ENCODE measurements around the gene ERFE. TPM values are rescaled to one million over a fixed set of nuclear protein-coding genes. Genes with fewer than 3 reads are reported as not detected.

Gene ERFE
- total and polyA plus RNA-seq, 2 donors: 0.53 to 0.79 TPM

- Histone ChIP-seq H3K4me1 (ENCODE audit: insufficient read depth) (no peaks in the 10 kb centered on the region), H3K27ac (ENCODE audit: low read depth) (no peak overlapping the region), H3K36me3 (ENCODE audit: insufficient read depth) (no peaks in the 10 kb centered on the region), H3K4me3 (ENCODE audit: low read depth, low read length) (no peak overlapping the region)
- no peak for DNase-seq (ENCODE audit: extremely low spot score)
- 66% methylated on average over 23 of the region's 23 CpGs for WGBS
Measured at GRCh38 chr2:238160206-238161129, 1.7 kb downstream of the ERFE start.

- Histone ChIP-seq H3K4me1 (ENCODE audit: insufficient read depth) (no peaks in the 10 kb centered on the region), H3K4me3 (ENCODE audit: low read depth, low read length) (no peak overlapping the region), H3K36me3 (ENCODE audit: insufficient read depth) (no peaks in the 10 kb centered on the region), H3K27ac (ENCODE audit: low read depth) (no peak overlapping the region)
- WGBS: 94% methylated on average over 21 of the region's 21 CpGs
- DNase-seq (ENCODE audit: extremely low spot score): no peak
Measured at GRCh38 chr2:238161291-238162051, 2.7 kb downstream of the ERFE start.

DNA sequence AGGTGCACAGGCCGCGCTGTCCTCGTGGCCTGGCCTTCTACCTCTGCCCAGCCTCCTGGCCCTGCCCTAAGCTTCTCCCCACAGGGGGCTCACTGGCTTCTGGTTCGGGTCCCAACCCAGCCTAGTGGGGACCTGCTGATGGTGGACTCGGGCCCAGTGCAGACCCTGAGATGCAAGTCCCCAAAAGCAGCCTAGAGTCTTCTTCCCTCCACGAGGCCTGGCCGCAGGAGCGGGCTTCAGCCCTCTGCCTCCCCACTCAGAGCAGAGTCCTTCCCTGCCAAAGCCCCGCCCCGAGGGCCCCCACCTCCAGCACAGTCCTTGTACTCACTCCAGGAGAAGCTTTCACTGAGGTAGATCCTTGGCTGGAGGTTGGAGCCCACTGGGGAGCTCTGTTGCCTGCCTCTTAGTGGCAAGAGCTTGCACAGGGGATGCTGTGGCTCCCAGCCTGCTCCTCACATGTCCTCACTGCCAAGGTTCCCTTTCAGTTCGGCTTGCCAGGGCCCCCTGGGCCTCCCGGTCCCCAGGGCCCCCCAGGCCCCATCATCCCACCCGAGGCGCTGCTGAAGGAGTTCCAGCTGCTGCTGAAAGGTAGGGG, 3.6 kb downstream of the ERFE start:
- 82% methylated on average over 14 of the region's 14 CpGs for WGBS
- Histone ChIP-seq H3K36me3 (ENCODE audit: insufficient read depth) (no peaks in the 10 kb centered on the region), H3K27ac (ENCODE audit: low read depth) (no peak overlapping the region), H3K4me3 (ENCODE audit: low read depth, low read length) (no peak overlapping the region), H3K4me1 (ENCODE audit: insufficient read depth) (no peaks in the 10 kb centered on the region)
- DNase-seq (ENCODE audit: extremely low spot score): no peak

DNA sequence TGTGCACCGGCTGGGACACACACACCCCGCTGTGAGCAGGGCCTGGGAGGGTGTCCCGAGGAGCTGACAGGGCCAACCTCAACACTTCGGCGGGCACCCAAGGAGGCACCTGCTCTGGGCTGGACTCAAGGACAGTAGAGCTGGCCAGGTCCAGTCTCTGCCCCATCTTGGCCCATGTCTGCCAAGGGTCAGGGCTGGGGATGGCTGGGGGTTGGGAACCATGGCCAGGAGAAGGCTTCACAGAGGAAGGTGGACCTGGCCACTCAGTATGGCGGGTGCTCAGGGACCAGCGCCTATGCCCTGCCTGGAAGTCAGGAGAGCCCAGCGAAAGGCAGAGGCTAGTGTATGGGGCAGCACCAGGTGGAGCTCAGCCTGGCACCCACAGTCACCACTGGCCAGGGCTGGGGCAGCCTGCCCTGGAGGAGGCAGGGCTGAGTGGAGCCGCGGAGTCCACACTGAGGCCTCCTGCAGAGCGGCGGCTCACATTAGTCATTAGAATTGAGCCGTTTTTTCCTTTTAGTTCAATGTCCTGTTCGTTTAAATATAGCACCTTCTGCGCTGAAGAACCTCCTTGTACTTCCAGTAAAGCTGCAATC, 4.2 kb downstream of the ERFE start:
- WGBS: 70% methylated on average over 15 of the region's 15 CpGs
- H3K27ac ChIP-seq (ENCODE audit: low read depth): no peak overlapping the region
- DNase-seq (ENCODE audit: extremely low spot score): no peak
- H3K4me3 ChIP-seq (ENCODE audit: low read depth, low read length): no peak overlapping the region
- no peaks in the 10 kb centered on the region for H3K4me1 ChIP-seq (ENCODE audit: insufficient read depth)
- H3K36me3 ChIP-seq (ENCODE audit: insufficient read depth): no peaks in the 10 kb centered on the region

- H3K4me3 ChIP-seq (ENCODE audit: low read depth, low read length): peak overlapping the region; percentile 2
- 5% methylated on average over 95 of the region's 95 CpGs for WGBS
Measured at GRCh38 chr2:238163481-238164198, 4.9 kb downstream of the ERFE start.

GRCh38 chr2:238164906-238165287, 6.1 kb downstream of the ERFE start:
- Histone ChIP-seq H3K36me3 (ENCODE audit: insufficient read depth) (peaks cover under 1% of the 10 kb centered on the region), H3K27ac (ENCODE audit: low read depth) (no peak overlapping the region), H3K4me3 (ENCODE audit: low read depth, low read length) (no peak overlapping the region), H3K4me1 (ENCODE audit: insufficient read depth) (no peaks in the 10 kb centered on the region)
- WGBS: 93% methylated on average over 8 of the region's 8 CpGs
- no peak for DNase-seq (ENCODE audit: extremely low spot score)

More at GRCh38 chr2:238163481-238164198, 4.9 kb downstream of the ERFE start:
- H3K4me1 ChIP-seq (ENCODE audit: insufficient read depth): no peaks in the 10 kb centered on the region
- no peak for DNase-seq (ENCODE audit: extremely low spot score)
- no peaks in the 10 kb centered on the region for H3K36me3 ChIP-seq (ENCODE audit: insufficient read depth)
- H3K27ac ChIP-seq (ENCODE audit: low read depth): no peak overlapping the region

- no peak for DNase-seq (ENCODE audit: extremely low spot score)
- WGBS: 90% methylated on average over 12 of the region's 12 CpGs
- Histone ChIP-seq H3K27ac (ENCODE audit: low read depth) (no peak overlapping the region), H3K4me1 (ENCODE audit: insufficient read depth) (no peaks in the 10 kb centered on the region), H3K36me3 (ENCODE audit: insufficient read depth) (peaks cover 2% of the 10 kb centered on the region), H3K4me3 (ENCODE audit: low read depth, low read length) (no peak overlapping the region)
Measured at GRCh38 chr2:238165288-238165921, 6.6 kb downstream of the ERFE start.

DNA sequence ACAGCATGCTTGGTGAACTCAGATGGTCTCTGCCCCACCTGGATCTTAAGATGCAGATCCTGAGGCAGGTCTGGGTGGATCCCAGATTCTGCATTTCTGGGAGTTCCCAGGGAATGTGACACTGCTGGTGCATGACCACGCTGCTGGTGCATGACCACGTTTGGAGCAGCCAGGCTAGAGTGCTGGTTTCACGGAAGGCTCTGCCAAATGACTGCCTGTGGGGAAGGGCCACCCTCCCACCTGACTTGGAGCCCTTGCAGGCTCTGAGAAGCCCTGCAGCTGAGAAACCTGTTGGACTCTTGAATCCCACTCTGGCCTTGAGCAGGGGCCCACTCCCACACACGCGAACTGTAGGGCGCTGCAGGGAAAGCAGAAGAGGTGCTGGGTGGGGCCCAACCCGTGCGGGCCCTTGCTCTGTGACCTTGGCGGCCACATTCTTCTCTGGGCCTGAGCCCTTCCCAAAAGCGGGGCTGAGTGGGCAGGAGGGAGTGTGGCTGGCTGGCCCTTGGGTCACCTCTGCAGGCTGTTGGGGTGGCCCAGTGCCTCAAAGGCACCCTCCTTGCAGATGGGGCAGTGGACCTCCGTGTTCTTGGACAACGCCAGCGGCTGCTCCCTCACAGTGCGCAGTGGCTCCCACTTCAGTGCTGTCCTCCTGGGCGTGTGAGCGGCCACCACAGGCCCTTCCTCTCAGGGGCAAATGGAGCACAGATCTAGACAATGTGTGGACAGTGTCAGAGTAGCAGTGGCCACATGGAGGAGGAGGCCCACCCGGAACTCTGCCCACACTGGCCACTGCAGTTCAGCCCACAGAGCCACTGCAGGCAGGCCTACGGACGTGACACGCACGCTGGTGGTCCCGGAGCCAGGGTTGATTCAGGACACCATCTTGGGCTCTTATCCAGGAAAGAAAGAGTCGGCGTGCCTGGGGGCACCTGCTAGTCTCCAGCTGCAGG, 7.9 kb downstream of the ERFE start:
- peaks cover 3% of the 10 kb centered on the region for H3K36me3 ChIP-seq (ENCODE audit: insufficient read depth)
- H3K27ac ChIP-seq (ENCODE audit: low read depth): no peak overlapping the region
- H3K4me1 ChIP-seq (ENCODE audit: insufficient read depth): no peaks in the 10 kb centered on the region
- no peak overlapping the region for H3K4me3 ChIP-seq (ENCODE audit: low read depth, low read length)
- DNase-seq (ENCODE audit: extremely low spot score): no peak
- WGBS: 84% methylated on average over 24 of the region's 24 CpGs

GRCh38 chr2:238167344-238167715, 8.6 kb downstream of the ERFE start:
- H3K27ac ChIP-seq (ENCODE audit: low read depth): no peak overlapping the region
- 89% methylated on average over 7 of the region's 7 CpGs for WGBS
- no peak for DNase-seq (ENCODE audit: extremely low spot score)
- no peak overlapping the region for H3K4me3 ChIP-seq (ENCODE audit: low read depth, low read length)
- peaks cover 4% of the 10 kb centered on the region for H3K36me3 ChIP-seq (ENCODE audit: insufficient read depth)
- no peaks in the 10 kb centered on the region for H3K4me1 ChIP-seq (ENCODE audit: insufficient read depth)

DNA sequence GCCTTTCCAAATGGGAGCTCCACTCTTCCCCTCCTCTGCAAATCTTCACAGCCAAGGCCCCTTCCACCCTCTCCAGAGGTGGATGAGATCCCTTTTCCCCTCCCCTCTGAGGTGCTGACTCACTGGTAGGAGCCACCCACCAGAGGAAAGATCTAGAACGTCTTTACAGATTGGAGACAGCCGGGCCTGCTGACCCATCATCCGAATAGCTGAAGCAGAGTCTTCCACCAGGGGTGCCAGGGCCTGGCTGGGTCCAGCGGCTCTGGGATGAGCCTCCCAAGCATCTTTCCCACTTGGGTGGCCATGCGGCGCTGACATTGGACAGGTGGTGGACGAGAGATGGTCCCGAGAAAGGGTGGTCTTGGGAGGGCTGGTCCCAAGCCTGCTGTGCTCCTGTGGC, 9.0 kb downstream of the ERFE start:
- Histone ChIP-seq H3K27ac (ENCODE audit: low read depth) (no peak overlapping the region), H3K4me3 (ENCODE audit: low read depth, low read length) (no peak overlapping the region), H3K4me1 (ENCODE audit: insufficient read depth) (no peaks in the 10 kb centered on the region), H3K36me3 (ENCODE audit: insufficient read depth) (peaks cover 4% of the 10 kb centered on the region)
- WGBS: 80% methylated on average over 8 of the region's 8 CpGs
- DNase-seq (ENCODE audit: extremely low spot score): no peak

DNA sequence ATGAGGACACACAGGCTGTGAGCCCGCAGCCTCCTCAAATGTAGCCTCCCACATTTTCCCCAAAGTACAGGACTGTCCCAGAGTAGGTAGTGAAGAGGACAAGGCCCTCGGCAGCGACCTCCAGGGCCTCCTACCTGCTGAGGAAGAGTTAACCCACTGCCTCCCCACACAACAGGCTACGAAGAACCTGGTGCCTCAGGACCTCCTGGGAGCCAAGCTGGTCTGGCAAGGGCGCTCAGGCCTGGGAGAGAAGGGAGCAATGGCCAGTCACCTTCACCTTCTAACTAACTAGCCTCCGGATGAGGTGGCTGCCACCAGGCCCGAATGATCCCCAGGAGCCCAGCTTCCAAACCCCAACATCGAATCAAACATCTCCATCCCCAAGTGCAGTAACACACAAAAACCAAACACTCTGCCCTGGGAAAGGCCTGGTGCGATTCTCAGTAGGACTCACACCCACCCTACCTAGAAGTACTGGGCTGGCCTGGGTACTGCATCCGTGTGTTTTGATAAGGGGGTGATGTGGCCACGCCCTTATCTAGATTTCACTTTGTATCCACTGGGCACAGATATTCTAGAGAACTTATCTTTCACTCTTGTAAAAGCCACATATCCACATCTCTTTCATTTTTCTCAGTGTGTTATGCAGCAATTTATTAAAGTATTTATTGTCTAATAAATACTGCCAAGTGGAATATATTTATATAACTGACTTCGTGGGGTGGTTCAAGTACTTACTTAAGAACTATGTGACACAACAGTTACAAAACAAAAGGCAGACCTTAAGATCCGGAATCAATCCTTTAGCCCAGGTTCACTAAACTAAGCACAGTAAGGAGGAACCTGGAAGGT, 9.7 kb downstream of the ERFE start:
- Histone ChIP-seq H3K4me1 (ENCODE audit: insufficient read depth) (no peaks in the 10 kb centered on the region), H3K4me3 (ENCODE audit: low read depth, low read length) (no peak overlapping the region), H3K27ac (ENCODE audit: low read depth) (no peak overlapping the region), H3K36me3 (ENCODE audit: insufficient read depth) (peaks cover 4% of the 10 kb centered on the region)
- DNase-seq (ENCODE audit: extremely low spot score): no peak
- 83% methylated on average over 13 of the region's 13 CpGs for WGBS
